ENCODE results near the gene OR56B1.

DNA sequence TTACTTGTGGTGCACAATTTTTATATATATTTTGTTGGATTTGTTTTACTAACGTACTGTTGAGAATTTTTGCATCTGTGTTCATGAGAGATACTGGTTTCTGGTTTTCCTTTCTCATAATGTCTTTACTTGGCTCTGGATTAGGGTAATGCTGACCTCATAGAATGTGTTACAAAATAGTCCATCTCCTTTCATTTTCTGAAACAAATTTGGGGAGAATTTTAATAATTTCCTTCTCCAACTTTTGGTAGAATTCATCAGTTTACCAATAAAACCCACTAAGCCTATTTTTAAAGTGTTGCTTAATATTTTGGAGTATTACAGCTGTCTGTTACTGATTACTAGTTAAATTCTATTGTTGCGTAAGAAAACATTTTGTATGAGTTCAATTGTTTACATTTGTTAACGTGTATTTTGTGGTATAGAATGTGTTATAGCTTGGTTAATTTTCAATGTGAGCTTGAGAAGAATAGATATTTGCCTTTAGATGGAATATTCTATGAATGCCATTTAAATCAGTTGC, 35.1 kb upstream of the OR56B1 start:
- TF ChIP-seq CTCF (IDR thresholded peaks at IDR 0.05; ENCODE audit: borderline replicate concordance, extremely low read depth, low read length, poor library complexity, severe bottlenecking) (no peak), EZH2 (IDR thresholded peaks at IDR 0.05; ENCODE audit: borderline replicate concordance, low read depth, low read length, severe bottlenecking) (no peak)
